HG03139 (cell line): ENCODE data around the gene HGS.
"Not testable (repeated sequence)": the region's sequence is repeated elsewhere in the genome, so short reads cannot be mapped to it uniquely, and the experiment has no call there.

Experiments
- ATAC-seq: cut with Tn5 transposase; IDR thresholded peaks from one replicate; pipeline ENCODE4 v1.9.1; 2021; ENCODE audit not compliant: unreplicated experiment

Gene HGS

DNA sequence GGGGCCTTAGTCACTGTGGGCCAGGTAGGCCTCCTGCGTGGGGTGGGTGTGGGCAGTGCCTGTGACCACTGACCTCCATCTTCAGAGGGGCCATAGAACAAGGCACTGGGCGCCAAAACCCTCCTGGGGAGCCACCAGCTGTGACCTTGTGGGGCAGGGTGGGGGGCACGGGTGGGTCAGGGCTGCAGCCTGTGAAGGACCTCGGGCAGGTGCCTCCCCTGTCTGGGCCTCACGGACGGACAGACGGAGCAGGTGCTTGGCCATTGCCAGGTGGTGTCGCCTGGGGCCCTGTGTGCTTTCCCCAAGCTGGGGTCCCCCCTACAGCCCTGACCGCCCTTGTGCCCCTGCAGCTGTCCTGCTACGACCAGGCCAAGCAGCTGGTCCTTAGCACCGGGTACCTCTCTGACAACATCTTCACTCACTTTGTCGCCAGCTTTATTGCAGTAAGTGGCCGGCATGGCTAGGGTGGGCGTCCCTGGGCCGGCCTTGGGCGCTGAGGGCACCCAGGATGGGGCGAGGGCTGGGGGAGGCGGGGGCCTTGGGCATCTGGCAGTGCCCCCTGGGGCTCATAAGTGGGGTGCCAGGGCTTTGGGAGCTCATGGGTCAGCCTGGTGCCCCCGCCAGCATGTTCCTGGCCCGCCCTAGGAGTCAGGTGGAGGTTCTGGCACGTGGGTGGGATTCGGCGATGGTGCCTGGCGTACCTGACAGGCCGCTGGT is 33.4 kb downstream of the HGS start:
- ATAC-seq, result no peak

DNA sequence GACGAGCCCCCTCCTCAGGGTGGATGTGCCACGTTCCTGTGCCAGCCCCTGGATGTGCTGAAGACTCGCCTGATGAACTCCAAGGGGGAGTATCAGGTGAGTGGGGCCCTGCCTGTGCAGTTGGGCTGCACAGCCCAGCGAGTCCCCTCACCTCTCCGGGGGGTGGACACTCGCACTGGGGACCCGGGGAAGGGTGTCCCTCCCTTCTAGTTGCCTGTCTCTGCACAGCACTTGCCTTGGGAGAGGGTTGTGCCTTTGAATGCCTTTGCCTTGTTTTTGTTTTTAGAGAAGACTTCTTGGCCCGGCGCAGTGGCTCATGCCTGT is 33.9 kb downstream of the HGS start:
- ATAC-seq, result no peak

DNA sequence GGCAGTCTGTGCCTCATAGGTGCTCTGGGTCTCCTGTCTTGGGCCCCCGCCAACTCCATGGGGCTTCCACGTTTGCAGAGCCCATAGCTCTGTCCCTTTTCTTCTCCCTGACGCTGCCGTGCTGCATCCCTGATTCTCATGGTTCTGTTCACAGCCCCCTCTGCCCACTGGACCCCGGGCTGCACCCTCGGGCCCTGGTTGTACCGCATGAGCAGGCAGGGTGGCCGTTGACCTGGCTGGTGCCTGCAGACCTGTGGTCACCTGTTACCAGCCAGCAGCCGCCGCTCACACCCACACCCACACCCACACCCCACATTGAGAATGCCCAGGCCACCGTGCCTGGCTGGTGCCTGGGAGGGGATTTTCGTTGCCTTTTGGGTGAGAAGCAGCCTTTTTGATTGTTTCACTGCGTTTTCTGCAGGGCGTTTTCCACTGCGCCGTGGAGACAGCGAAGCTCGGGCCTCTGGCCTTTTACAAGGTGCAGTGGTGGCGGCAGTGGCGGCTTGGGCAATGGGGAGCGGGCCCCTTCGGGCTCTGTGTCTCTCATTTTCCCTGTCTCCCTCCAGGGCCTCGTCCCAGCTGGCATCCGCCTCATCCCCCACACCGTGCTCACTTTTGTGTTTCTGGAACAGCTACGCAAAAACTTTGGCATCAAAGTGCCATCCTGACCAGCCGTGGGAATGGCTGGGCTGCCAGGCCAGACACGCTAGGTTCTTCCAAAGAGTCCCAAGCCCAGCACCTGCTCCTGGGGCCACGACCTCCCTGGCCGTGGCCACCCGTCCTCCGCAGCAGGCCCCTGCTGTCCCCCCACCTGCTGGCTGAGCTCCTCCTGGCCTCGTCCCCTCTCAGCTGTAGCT is 35.8 kb downstream of the HGS start:
- no peak for ATAC-seq

DNA sequence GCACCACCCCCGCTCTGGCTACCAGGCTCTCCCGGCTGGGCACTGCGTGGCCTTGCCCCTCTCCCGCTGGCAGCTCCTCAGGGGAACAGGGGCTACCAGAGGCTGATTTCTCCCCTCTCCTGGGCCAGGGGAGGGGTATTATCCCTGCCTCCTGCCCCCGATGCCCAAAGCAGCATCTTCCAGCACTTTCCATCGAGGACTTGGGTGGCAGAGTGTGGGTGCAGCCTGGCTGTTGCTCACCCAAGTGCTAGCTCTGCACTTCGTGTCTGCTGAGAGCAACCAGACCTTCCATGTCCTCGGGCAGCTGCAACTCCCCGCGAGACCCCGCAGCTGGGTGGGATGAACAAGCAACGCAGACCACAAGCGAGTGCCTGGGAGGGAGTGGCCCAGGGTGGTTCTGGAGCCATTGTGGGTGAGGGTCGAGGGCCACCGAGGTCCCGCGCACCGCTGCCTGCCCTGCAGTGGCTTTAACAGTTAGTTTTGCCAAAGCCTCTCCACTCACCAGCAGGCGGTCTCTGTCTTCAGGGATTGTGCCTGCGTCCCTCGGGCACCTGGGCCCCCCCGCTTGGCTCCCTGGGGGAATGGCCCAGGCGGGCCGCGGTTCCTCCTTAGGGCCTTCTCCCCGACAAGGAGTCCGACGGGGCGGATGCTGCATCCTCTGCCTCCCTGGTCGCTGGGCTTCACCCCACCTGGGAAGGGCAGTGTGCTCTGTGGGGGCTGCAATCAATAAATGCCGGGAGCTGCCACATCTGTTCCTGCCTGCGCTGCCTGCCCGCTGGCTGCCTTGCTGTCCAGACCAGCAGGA is 36.7 kb downstream of the HGS start:
- ATAC-seq, result no peak

DNA sequence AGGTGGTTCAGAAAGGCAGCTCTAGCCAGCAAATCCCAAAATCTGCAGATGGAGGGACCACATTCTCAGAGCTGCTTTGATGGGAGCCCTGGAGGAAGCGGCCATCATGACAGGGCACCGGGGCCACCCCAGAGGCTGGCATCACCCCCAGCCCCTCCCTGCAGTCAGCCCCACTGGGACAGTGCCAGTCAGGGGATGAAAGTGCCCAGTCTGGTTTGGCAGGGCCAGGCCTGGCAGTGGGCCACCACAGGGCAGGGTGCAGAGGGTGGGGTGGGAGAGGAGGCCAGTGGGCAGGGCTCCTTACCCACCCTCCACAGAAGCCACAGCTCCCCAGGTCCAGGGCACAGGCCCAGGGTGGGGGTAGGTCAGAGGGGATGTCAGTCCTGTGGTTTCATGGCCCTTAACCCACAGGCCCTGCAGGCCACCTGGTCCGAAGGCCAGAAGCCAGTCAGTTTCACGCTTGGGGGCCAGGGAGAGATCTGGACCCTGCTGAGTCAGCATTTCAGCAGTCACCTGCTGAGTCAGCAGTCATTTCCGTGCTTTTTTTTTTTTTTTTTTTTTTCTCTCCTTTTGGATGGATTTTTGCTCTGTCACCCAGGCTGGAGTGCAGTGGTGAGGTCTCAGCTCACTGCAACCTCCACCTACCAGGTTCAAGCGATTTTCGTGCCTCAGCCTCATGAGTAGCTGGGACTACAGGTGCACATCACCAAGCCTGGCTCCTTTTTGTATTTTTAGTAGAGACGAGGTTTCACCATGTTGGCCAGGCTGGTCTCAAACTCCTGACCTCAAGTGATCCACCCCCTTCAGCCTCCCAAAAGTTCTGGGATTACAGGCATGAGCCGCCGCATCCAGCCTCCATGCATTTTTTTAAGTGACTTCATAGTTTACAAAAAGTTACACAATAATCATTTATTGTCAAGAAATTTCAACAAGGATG is 38.6 kb downstream of the HGS start:
- ATAC-seq, result no peak

DNA sequence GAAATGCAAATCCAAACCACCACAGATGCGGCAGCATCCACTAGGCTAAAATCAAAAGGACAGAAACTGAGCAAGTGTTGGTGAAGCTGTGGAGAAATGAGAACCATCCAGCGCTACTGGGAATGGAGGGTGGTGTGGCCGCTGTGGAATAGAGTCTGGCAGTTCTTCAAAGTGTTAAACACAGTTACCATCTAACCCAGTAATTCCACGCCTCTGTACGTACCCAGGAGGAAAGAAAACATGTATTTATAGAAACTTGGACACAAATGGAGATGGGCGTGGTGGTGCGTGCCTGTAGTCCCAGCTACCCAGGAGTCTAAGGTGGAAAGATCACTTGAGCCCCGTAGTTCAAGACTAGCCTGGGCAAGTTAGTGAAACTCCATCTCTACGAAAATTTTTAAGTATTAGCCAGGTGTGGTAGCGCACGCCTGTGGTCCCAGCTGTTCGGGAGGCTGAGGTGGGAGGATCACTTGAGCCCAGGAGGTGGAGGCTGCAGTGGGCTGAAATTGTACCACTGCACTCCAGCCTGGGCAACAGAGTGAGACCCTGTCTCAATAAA is 39.9 kb downstream of the HGS start:
- no peak for ATAC-seq

DNA sequence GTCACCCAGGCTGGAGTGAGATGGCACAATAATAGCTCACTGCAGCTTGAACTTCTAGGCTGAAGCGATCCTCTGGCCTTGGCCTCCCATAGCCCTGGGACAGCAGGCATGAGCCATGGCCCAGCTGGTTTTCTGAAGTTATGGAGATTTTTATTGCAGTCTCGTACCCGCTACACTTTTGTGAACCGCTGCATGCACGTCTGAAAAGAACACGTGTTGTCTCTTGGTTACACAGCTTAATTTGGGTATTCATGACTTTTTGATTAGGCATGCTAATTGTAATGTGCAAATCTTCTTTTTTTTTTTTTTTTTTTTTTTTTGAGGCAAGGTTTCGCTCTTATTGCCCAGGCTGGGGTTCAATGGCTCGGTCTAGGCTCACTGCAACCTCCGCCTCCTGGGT is 41.6 kb downstream of the HGS start:
- ATAC-seq, result no peak

DNA sequence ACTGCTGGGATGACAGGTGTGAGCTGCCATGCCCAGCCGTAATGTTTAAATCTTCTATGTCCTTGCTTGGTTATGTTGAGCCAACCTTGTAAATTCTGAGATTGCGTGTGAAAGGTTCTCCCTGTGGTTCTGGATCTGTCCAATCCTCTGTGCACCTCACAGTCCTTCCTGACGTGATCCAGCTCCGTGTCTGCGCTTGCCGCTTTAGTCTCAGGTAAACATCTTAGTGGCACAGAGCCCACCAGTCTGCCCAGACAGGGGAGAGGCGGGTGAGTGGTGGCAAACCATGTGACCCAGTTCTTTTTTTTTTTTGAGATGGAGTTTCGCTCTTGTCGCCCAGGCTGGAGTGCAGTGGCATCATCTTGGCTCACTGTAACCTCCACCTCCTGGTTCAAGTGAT is 42.2 kb downstream of the HGS start:
- no peak for ATAC-seq

DNA sequence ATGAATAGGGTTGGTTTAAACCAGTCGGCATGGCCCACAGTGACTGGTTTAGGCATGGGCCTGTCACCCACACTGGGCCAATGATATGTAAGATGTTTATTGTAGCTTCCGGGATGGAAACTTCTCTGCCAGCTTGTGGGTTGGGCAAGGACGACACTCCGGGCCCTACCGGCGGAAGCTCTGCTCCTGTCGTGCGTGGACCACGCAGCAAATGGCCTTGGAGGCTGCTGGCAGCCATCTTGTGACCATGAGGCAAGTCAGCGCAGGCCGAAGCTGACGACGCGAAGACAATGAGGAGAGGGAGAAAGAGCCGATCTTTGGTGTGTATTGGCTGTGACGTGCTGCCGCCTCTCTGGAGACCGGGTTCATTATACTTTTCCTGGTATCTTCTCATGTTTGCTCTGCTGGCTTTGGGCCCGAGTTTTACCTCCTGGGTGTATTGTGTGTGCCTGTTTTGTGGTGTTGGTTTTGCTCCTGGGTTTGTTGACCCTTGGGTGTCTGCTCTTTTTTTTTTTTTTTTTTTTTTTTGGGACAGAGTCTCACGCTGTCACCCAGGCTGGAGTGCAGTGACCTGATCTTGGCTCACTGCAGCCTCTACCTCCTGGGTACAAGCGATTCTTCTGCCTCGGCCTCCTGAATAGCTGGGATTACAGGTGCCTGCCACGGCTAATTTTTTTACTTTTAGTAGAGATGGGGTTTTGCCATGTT is 43.7 kb downstream of the HGS start:
- ATAC-seq, result no peak

DNA sequence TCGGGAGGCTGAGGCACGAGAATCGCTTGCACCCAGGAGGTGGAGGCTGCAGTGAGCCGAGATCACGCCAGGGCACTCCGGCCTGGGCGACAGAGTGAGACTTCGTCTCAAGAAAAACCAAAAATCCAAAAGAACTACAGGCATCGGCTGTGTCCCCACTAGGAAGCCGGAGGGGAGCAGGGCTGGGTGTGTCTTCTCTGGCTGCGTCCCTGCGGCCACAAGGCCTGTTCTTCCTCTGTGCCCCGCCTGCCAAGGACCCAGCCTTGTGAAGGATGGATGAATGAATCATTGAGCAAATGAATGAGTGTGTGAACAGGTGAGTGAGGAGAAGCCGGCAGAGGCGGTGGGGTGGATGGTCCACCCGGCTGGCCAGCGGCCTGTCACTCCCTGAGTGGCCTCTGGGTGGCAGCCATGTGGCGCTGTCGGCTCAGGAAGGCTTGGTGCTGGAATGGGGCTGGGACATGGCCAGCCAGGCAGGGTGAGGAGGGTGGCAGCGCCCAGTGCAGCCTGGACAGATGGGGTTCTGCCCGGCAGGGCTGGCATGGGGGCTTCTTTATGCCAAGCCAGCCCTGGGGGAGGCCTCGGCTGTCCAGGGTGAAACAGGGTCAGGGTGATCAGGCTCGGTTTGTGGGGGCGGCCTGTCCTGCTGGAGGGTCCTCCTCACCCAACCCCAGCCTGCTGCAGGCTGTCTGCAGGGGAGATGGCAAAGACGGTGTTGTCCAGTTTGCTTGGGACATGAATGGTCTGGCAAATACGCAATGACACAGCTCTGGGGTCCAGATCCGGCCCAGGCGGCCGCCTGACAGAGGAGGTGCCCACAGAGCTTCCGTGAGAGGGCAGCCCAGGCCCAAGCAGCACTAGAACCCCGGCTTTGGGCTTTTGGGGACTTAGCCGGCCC is 49.9 kb downstream of the HGS start:
- ATAC-seq, result no peak

DNA sequence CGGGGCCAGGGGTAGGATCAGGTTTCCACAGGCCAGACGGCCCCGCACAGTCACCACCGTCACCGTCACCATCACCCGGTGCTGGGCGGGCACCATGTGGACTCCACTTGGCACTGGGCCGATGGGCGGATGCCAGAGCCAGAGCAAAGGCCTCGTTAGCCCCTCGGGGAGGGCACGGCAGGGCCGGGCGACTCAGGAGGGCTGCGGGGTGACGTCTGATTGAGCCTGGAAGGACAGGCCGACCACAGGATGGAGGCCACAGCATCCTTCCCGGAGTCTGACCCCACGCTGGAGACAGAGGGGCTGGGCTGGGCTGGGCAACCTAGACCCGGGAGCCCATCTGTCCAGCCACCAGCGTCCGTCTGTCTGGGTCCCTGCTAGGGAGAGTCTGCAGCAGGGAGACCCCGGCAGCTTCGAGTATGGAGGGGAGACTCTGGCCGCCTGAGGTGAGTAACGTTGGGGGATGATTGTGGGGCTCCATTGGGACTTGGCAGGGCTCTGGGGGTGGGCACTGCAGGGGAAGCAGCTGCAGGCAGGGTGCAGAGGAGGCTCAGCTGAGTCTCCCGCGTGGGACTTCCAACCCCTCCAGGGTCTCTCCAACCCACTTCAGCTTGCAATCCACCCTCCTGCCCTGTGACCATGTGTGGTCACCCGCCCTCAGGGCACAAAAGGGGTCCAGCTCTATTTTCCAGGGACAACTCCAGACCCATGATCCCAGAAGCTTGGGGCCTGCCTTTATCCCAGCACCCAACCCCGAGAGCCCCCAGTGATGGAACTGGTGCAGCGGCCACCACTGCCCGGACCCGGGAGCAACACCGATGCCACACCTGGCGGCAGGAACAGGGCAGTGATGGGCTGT is 50.8 kb downstream of the HGS start:
- ATAC-seq, result no peak

DNA sequence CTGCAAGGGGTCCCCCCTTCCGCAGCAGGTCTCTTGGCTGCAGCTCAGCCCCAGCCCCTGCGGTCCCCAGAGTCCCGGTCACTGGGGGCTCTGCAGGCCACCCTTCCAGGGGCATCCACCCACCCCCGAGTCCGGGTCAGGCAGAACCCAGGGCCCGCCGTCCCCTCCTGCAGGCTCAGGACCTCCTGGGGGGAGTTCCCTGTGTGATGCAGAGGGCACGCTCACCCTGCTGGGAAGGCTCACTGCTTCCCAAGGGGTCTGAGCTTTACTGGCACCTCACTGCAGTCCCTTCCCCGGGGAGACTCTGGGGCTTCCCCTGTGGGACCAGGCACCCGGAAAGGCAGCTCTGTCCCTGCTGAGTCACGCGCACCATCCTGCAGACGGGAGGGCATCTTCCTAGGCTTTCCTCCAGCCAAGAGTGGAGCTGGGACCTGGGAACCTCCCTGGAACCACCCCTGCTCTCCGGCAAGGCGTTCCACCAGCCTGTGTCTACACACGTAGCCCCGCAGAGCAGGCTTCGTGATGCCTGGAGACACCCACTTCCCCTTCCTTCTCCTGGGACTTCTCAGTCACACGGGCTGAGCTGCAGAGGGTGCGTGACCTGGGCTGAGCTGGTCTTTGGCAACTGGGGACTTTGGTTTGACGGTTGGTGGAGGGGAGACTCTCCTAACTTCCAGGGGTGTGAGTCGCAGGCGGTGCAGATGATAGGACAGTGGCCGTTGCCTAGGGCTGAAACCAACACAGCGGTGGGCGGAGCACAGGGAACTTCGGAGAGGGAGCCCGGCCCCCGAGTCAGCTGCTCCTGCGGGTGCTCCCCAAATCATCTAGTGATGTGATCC is 51.7 kb downstream of the HGS start:
- ATAC-seq, result no peak

DNA sequence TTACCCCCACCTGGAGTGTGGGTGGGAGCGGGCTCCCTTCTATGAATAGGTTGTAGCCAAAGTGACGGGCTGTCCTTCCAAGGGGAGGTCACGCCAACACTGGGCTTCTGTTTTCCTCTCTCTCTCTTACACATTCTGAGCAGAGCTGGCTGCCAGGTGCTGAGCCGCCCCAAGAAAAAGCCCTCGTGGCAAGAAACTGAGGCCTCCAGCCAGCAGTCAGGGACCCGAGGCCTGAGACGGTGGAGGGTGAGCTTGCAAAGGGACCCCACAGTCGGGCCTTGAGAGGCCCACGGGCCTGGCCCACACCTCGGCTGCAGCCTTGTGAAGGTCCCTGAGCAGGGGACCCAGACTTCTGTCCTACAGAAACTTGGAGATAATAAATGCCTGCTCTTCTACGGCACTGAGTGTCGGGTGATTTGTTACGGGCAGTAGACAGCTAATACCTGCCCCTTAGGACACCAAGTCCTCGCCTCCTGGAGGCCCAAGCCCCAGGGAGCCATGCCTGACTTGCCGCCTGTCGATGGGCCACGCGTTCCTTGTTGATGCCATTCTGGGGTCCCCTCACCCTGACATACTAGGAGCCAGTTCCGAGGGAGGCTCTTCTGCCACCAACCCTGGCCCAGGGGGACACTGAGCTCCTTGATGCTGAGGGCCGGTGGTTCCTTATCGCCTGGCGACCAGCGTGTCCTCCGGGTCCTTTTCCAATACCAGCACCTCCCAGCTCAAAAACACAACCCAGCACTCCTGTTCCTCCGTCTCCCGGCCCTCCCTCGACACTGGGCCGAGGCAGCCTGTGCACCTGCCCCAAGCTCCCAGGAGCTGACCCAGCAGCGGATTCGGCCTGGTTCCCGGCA is 54.4 kb downstream of the HGS start:
- no peak for ATAC-seq

DNA sequence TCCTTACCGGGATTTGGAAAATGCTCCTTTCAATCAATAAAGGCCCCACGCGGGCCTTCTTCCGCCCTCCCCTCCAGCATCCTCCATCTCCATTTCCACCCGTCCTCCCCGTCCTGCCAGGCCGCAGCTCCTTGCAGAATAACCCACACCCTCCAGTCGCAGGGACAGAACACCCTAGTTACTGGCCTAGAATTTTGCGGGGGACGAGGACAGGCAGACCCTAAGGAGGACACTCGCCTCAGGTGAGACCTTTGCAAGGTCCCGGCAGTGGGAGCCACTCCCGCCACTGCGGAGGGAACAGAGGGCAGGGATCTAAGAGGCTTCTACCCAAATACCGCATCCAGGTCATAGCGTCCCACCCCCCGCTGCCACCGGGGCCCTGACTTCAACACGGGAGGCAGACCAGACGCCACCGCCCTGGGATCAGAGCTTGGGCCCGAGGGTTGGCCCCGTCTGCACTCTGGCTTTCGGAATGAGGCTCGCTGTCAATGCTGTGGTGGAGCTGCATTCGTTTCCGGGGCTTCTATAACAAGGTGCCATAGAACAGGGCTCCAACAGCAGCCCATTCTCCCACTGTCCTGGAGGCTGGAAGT is 55.1 kb downstream of the HGS start:
- ATAC-seq, result no peak

DNA sequence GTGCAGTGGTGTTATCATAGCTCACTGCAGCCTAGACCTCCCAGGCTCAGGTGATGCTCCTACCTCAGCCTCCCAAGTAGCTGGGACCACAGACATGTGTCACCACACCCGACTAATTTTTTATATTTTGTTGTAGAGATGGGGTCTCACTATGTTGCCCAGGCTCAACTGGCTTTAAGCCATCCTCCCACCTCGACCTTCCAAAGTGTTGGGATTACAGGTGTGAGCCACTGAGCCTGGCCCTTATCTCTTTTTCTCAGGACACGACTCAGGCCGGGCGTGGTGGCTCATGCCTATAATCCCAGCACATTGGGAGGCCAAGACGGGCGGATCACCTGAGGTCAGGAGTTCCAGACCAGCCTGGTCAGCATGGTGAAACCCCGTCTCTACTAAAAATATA is 55.8 kb downstream of the HGS start:
- not testable (repeated sequence) for ATAC-seq
